ENCODE data around the gene PCDH9.

- TF ChIP-seq FOXM1 (IDR thresholded peaks at IDR 0.05; ENCODE audit: low read depth) (no peak), TEAD4 (IDR thresholded peaks at IDR 0.05; ENCODE audit: borderline replicate concordance, insufficient read depth) (no peak), POLR2AphosphoS5 (IDR thresholded peaks at IDR 0.05; ENCODE audit: low read depth, low read length) (no peak), GATA2 (CRISPR knock-in tag; IDR thresholded peaks at IDR 0.05) (no peak), TAF1 (IDR thresholded peaks at IDR 0.05; ENCODE audit: borderline replicate concordance, low read depth, low read length) (no peak), EP300 (IDR thresholded peaks at IDR 0.05; ENCODE audit: borderline replicate concordance in 1 of 2, low read depth in 1 of 2, low read length in 1 of 2) (no peak), REST (IDR thresholded peaks at IDR 0.05; ENCODE audit: low read depth, low read length) (no peak)
- TF ChIP-seq, protein P1, sequence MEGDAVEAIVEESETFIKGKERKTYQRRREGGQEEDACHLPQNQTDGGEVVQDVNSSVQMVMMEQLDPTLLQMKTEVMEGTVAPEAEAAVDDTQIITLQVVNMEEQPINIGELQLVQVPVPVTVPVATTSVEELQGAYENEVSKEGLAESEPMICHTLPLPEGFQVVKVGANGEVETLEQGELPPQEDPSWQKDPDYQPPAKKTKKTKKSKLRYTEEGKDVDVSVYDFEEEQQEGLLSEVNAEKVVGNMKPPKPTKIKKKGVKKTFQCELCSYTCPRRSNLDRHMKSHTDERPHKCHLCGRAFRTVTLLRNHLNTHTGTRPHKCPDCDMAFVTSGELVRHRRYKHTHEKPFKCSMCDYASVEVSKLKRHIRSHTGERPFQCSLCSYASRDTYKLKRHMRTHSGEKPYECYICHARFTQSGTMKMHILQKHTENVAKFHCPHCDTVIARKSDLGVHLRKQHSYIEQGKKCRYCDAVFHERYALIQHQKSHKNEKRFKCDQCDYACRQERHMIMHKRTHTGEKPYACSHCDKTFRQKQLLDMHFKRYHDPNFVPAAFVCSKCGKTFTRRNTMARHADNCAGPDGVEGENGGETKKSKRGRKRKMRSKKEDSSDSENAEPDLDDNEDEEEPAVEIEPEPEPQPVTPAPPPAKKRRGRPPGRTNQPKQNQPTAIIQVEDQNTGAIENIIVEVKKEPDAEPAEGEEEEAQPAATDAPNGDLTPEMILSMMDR (IDR thresholded peaks at IDR 0.05) = no peak
- TF ChIP-seq, protein P2, sequence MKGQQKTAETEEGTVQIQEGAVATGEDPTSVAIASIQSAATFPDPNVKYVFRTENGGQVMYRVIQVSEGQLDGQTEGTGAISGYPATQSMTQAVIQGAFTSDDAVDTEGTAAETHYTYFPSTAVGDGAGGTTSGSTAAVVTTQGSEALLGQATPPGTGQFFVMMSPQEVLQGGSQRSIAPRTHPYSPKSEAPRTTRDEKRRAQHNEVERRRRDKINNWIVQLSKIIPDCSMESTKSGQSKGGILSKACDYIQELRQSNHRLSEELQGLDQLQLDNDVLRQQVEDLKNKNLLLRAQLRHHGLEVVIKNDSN (IDR thresholded peaks at IDR 0.05; ENCODE audit: borderline replicate concordance, low read depth) = no peak
Observed at GRCh38 chr13:66349966-66350365, 880.2 kb downstream of the PCDH9 start.

All from SK-N-SH (cell line).